Effector memory CD8-positive, alpha-beta T cell (primary cell): ENCODE results near the gene CST8.

ENCODE experiments used
- ATAC-seq: fragments of 150-1000 bp; cut with Tn5 transposase; replicated peaks from 2 replicates; pipeline ENCODE4 v1.10.0; 2021; ENCODE audit warnings: mild to moderate bottlenecking, moderate library complexity
- DNase-seq, 3 experiments: peaks; one replicate each; pipeline ENCODE4 v3.0.0; 2021
- H3K27ac Mint-ChIP-seq, 2 donors: one replicate each; pipeline ENCODE4 v1.8.0; 2022; ENCODE audit warnings: mild to moderate bottlenecking in 2 of 2, mixed read lengths in 2 of 2, moderate library complexity in 2 of 2
- H3K27me3 Mint-ChIP-seq, 2 donors: one replicate each; pipeline ENCODE4 v1.8.0; 2022; ENCODE audit warnings: mixed read lengths in 2 of 2
- H3K36me3 Mint-ChIP-seq: one replicate; pipeline ENCODE4 v1.8.0; 2022; ENCODE audit warnings: mild to moderate bottlenecking, moderate library complexity, mixed read lengths; ENCODE audit not compliant: insufficient read depth
- H3K4me1 Mint-ChIP-seq, 2 donors: one replicate each; pipeline ENCODE4 v1.8.0; 2022; ENCODE audit warnings: low read depth in 2 of 2, mixed read lengths in 2 of 2
- H3K4me3 Mint-ChIP-seq, 2 donors: one replicate each; pipeline ENCODE4 v1.8.0; 2022; ENCODE audit warnings: mild to moderate bottlenecking in 2 of 2, mixed read lengths in 2 of 2, moderate library complexity in 2 of 2
- H3K9me3 Mint-ChIP-seq, 2 donors: one replicate each; pipeline ENCODE4 v1.8.0; 2022; ENCODE audit warnings: mixed read lengths in 2 of 2
- total RNA-seq, 9 experiments: gene quantifications; one replicate each; lab custom pipeline; 2026; lab: John Stamatoyannopoulos, UW

CST8 gene
- total RNA-seq: 0 reads per million in 9 experiments

GRCh38 chr20:23490817-23491216, at the start of gene CST8:
Gene CST8 (plus strand): TSS chr20:23491117. CDS start chr20:23491668, 551 bp downstream.
- Mint-ChIP-seq H3K4me1 (no peaks in the 10 kb centered on the region), H3K27me3 (no peaks in the 10 kb centered on the region), H3K27ac (no peak within 1 kb of the TSS), H3K36me3 (no peaks in the 10 kb centered on the region), H3K4me3 (no peak within 1 kb of the TSS), H3K9me3 (no peaks in the 10 kb centered on the region)
- no peak for ATAC-seq
- no peak for DNase-seq

DNA sequence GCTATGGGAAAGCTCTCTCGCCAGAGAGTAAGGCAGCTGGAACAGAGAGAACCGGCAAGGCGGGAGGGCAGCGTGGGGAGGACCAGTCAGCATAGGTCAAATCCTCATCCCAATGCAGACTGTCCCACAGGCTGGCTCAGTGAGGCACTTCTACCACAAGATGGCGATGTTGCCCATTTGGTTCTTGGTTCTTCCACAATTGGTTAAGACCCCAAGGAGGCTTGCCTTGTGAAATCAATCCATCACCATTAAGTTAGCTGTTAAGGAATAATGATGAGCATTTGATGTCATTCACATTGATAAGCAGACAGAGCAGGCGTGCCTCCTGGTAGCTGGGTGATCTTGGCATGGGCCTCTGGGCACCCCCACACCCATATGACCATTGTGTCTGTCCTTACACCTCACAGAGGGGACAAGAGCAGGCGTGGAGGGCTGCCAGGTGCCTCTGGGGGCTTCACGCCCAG, 49.0 kb upstream of the CST8 start:
- DNase-seq (peak; percentile 67 to 79 (median 71)), ATAC-seq (peak; percentile 85)
- H3K9me3 Mint-ChIP-seq: no peaks in the 10 kb centered on the region
- H3K4me1 Mint-ChIP-seq: peaks cover 0 to 4% of the 10 kb centered on the region in 2 donors
- no peak overlapping the region for H3K27ac Mint-ChIP-seq
- no peaks in the 10 kb centered on the region for H3K36me3 Mint-ChIP-seq
- H3K27me3 Mint-ChIP-seq: no peaks in the 10 kb centered on the region
- no peak overlapping the region for H3K4me3 Mint-ChIP-seq

DNA sequence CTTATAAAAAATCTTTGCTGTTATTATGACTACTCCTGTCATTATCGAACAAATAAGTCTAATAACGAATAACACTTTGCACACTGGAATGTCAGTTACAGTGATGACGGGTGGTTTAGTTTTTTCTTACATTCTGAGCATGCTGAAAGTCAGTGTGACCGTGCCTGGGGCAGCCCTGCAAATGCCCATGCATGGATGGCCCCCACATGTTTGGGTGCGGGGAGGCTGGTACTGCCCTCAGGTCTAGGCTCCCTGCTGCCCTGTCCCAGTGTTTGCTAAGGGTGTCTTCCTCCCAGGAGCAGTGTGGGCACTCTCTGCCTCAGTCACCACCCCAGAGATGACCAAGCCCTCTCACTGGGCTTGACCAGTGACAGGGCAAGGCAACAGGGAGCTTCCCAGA, 48.5 kb upstream of the CST8 start:
- ATAC-seq: no peak
- no peak for DNase-seq
- H3K27me3 Mint-ChIP-seq: no peaks in the 10 kb centered on the region
- peak overlapping the region in 1 of 2 donors; percentile 56 for H3K27ac Mint-ChIP-seq
- H3K9me3 Mint-ChIP-seq: no peaks in the 10 kb centered on the region
- H3K36me3 Mint-ChIP-seq: no peaks in the 10 kb centered on the region
- H3K4me1 Mint-ChIP-seq: peaks cover 0 to 4% of the 10 kb centered on the region in 2 donors
- no peak overlapping the region for H3K4me3 Mint-ChIP-seq

DNA sequence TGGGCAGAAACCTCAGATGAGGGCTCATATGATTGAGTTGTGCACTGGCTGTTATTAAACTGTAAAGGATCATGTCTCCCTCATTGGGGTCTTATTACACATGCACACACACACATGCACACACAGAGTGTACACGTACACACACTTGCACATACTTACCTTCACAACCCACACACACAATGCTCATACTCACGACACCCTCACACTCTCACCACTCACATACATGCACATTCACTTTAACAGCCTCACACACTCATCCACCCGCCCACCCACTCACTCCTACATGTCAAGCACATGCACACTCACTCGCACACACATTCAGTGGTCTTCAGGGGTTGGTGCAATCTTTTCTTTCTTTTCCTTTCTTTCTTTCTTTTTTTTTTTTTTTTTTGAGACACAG, 46.1 kb upstream of the CST8 start:
- H3K4me1 Mint-ChIP-seq: peaks cover 7 to 8% of the 10 kb centered on the region in 2 donors
- H3K4me3 Mint-ChIP-seq: no peak overlapping the region
- no peaks in the 10 kb centered on the region for H3K36me3 Mint-ChIP-seq
- no peak for DNase-seq
- no peaks in the 10 kb centered on the region for H3K9me3 Mint-ChIP-seq
- H3K27ac Mint-ChIP-seq: no peak overlapping the region
- H3K27me3 Mint-ChIP-seq: no peaks in the 10 kb centered on the region
- no peak for ATAC-seq

- H3K4me1 Mint-ChIP-seq: peaks cover 7 to 12% of the 10 kb centered on the region in 2 donors
- DNase-seq (no peak), ATAC-seq (no peak)
- peak overlapping the region in 1 of 2 donors; percentile 41 for H3K27ac Mint-ChIP-seq
- no peaks in the 10 kb centered on the region for H3K27me3 Mint-ChIP-seq
- no peaks in the 10 kb centered on the region for H3K9me3 Mint-ChIP-seq
- H3K4me3 Mint-ChIP-seq: no peak overlapping the region
- no peaks in the 10 kb centered on the region for H3K36me3 Mint-ChIP-seq
Measured at GRCh38 chr20:23445596-23446217, 45.2 kb upstream of the CST8 start.

DNA sequence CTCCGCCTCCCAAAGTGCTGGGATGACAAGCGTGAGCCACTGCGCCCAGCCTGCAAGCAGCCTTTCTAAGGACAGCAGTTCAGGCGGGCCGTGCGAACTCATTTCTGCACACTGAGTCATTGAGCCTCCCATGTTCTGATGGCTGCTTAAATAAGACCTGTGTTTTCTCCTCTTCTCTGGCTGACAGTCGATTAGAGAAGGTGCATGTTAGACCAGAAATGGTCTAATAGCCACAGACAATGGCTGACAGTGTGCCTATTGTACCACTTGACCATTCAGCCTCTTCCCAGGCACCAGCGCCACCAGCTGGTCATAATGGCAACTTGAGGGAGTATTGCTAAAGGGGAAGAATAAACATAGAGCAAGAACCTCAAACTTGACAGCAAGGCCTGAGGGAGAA, 44.4 kb upstream of the CST8 start:
- no peaks in the 10 kb centered on the region for H3K27me3 Mint-ChIP-seq
- H3K9me3 Mint-ChIP-seq: no peaks in the 10 kb centered on the region
- no peak overlapping the region for H3K27ac Mint-ChIP-seq
- DNase-seq (no peak), ATAC-seq (no peak)
- no peaks in the 10 kb centered on the region for H3K36me3 Mint-ChIP-seq
- H3K4me3 Mint-ChIP-seq: no peak overlapping the region
- H3K4me1 Mint-ChIP-seq: peaks cover 7 to 12% of the 10 kb centered on the region in 2 donors

DNA sequence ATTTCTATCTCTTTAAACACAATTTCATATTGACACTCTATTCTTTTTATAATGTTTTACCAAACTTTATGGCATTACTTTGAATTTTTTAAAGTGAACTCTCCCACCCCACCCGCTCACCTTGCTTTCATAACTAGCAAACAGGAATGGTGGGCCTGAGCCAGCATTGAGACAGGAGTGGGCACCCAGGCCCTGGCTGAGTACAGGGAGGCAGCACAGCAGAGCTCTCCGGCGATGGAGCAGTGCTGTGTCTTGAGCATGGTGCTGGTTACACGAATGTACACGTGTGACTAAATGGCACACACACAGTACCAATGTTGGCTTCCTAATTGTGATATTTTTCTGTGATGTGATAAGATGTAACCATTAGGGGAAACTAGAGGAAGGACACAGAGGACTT, 42.8 kb upstream of the CST8 start:
- H3K9me3 Mint-ChIP-seq: no peaks in the 10 kb centered on the region
- no peak overlapping the region for H3K27ac Mint-ChIP-seq
- H3K36me3 Mint-ChIP-seq: no peaks in the 10 kb centered on the region
- H3K4me3 Mint-ChIP-seq: no peak overlapping the region
- DNase-seq: no peak
- H3K4me1 Mint-ChIP-seq: peaks cover 3 to 12% of the 10 kb centered on the region in 2 donors
- no peaks in the 10 kb centered on the region for H3K27me3 Mint-ChIP-seq
- no peak for ATAC-seq

GRCh38 chr20:23449421-23449820, 41.5 kb upstream of the CST8 start:
- no peaks in the 10 kb centered on the region for H3K27me3 Mint-ChIP-seq
- no peak for DNase-seq
- H3K4me3 Mint-ChIP-seq: no peak overlapping the region
- H3K36me3 Mint-ChIP-seq: no peaks in the 10 kb centered on the region
- no peaks in the 10 kb centered on the region for H3K9me3 Mint-ChIP-seq
- ATAC-seq: peak; percentile 45
- H3K27ac Mint-ChIP-seq: peak overlapping the region; percentile 6 to 36
- peaks cover 3 to 12% of the 10 kb centered on the region in 2 donors for H3K4me1 Mint-ChIP-seq

DNA sequence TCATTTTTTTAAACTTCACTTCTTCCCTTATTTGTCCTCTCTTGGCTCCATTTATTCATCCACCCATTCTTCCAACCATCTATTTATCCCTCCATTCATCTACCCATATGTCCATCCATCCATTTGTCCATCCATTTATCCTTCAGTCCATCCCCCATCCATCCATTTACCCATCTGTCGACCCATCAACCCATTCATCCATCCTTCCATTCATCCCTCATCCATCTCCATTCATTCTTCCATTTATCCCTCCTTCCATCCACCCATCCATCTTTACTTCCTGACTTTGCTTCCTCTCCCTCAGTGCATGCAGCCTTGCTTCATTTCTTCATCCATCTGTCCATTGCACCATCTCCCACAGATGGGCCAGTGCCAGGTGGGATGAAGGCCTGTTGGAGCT, 40.0 kb upstream of the CST8 start:
- DNase-seq: no peak
- Mint-ChIP-seq H3K36me3 (no peaks in the 10 kb centered on the region), H3K4me1 (peaks cover 6 to 20% of the 10 kb centered on the region in 2 donors), H3K27ac (no peak overlapping the region), H3K9me3 (no peaks in the 10 kb centered on the region), H3K4me3 (no peak overlapping the region), H3K27me3 (no peaks in the 10 kb centered on the region)
- ATAC-seq: no peak

DNA sequence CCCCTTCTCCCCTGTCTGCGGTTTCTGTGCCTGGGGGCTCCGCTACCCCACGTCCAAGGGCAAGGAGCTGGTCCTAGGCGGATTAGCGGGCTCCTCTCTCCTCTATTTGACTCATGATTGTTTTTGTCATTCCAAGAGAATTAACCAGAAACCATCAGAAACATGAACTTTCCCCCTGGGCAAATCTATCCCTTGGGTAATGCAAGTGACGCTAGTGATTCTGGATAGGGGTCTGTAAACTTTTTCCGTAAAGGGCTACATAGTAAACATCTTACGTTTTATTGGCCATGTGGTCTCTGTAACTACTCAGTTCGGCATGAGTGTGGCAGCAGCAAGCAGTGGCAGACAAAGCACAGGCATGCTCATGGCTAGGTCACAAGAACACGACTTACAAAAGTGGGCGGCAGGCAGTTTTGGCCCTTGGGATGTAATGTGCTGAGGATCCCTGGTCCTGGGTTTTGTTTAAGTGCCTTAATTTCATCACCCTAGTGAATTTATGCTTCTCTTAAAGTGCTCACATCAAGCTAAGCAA, 38.9 kb upstream of the CST8 start:
- DNase-seq (no peak), ATAC-seq (no peak)
- no peak overlapping the region for H3K27ac Mint-ChIP-seq
- no peaks in the 10 kb centered on the region for H3K9me3 Mint-ChIP-seq
- no peak overlapping the region for H3K4me3 Mint-ChIP-seq
- H3K27me3 Mint-ChIP-seq: no peaks in the 10 kb centered on the region
- peaks cover 17 to 31% of the 10 kb centered on the region in 2 donors for H3K4me1 Mint-ChIP-seq
- H3K36me3 Mint-ChIP-seq: peaks cover 3% of the 10 kb centered on the region

DNA sequence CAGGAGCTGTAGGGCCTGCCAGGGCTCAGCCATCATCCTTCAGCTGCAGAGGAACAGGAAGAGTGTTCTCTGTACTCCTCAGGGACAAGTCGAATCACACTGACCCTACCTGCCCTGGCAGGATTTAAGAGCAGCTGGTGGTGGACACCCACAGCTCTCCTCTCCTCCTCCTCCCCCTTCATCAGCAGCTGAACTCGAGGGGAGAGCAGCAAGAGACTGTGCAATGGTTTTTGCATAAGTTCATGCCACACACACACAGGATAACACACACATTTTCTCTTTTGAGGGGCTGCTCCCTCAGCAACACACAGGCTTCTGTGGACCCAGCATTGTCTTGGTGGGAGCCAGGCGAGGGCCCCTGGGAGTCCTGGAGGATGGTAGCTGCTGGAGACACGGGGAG, 38.1 kb upstream of the CST8 start, which contains the start of gene CST11:
TSS of gene CST11 (minus strand) at position 101 of the 400 bp plus-strand sequence. CDS start at position 36, 65 bp downstream.
- peaks cover 3% of the 10 kb centered on the region for H3K36me3 Mint-ChIP-seq
- DNase-seq (no peak), ATAC-seq (no peak)
- H3K4me1 Mint-ChIP-seq: peaks cover 19 to 36% of the 10 kb centered on the region in 2 donors
- H3K4me3 Mint-ChIP-seq: no peak within 1 kb of the TSS
- no peaks in the 10 kb centered on the region for H3K9me3 Mint-ChIP-seq
- H3K27me3 Mint-ChIP-seq: no peaks in the 10 kb centered on the region
- H3K27ac Mint-ChIP-seq: no peak within 1 kb of the TSS

- H3K27ac Mint-ChIP-seq: no peak overlapping the region
- H3K27me3 Mint-ChIP-seq: no peaks in the 10 kb centered on the region
- H3K4me3 Mint-ChIP-seq: no peak overlapping the region
- DNase-seq (no peak), ATAC-seq (no peak)
- H3K36me3 Mint-ChIP-seq: peaks cover 3% of the 10 kb centered on the region
- H3K9me3 Mint-ChIP-seq: no peaks in the 10 kb centered on the region
- peaks cover 19 to 43% of the 10 kb centered on the region in 2 donors for H3K4me1 Mint-ChIP-seq
Measured at GRCh38 chr20:23453549-23454543, 37.1 kb upstream of the CST8 start.

GRCh38 chr20:23454816-23455215, 36.1 kb upstream of the CST8 start:
- H3K9me3 Mint-ChIP-seq: no peaks in the 10 kb centered on the region
- no peak overlapping the region for H3K27ac Mint-ChIP-seq
- no peak overlapping the region for H3K4me3 Mint-ChIP-seq
- peaks cover 5% of the 10 kb centered on the region for H3K36me3 Mint-ChIP-seq
- ATAC-seq (no peak), DNase-seq (no peak)
- no peaks in the 10 kb centered on the region for H3K27me3 Mint-ChIP-seq
- peaks cover 16 to 39% of the 10 kb centered on the region in 2 donors for H3K4me1 Mint-ChIP-seq
